PC-3 (cell line): Measurements from ENCODE around the gene PSMD14. TPM values are rescaled to one million over a fixed set of nuclear protein-coding genes. Genes with fewer than 3 reads are reported as not detected.
"Not testable (repeated sequence)": the region's sequence is repeated elsewhere in the genome, so short reads cannot be mapped to it uniquely, and the experiment has no call there.

Source experiments
- ATAC-seq: fragments of 200-7000 bp; cut with Tn5 transposase; 2 replicates; pipeline ENCODE4 v1.9.1; 2020; ENCODE audit warnings: mild to moderate bottlenecking, moderate library complexity
- BruUV-seq: library from RNA; stranded (reverse); fragments of 400-500 nt; replicated peaks from 2 replicates; lab custom pipeline; 2021; lab: Mats Ljungman, UMichigan
- CTCF ChIA-PET: fragments of 300-600 bp; sonication (Branson Sonifier 250); formaldehyde crosslinking; loops from one replicate; lab custom pipeline; 2022; ENCODE audit warnings: antibody characterized with exemption; lab: Charles Lee
- POLR2A ChIA-PET: fragments of 300-600 bp; sonication (Branson Sonifier 250); formaldehyde crosslinking; loops from one replicate; lab custom pipeline; 2022; ENCODE audit warnings: antibody characterized with exemption; ENCODE audit not compliant: unreplicated experiment; lab: Charles Lee
- DNase-seq: peaks from one replicate; pipeline ENCODE4 v3.0.0-alpha.2; 2015
- H2AFZ ChIP-seq: fragments of 300-600 bp; sonication (generic); 2 replicates; pipeline ENCODE4 v1.6.0; 2016; ENCODE audit warnings: antibody characterized with exemption, low read length
- H3F3A ChIP-seq: fragments of 300-600 bp; sonication (generic); one replicate; pipeline ENCODE4 v1.6.0; 2017; ENCODE audit warnings: antibody characterized with exemption, low read length, control low read depth, mild to moderate bottlenecking; ENCODE audit not compliant: unreplicated experiment
- H3K27ac ChIP-seq: fragments of 300-600 bp; sonication (generic); 2 replicates; pipeline ENCODE4 v1.5.1; 2016; ENCODE audit warnings: mild to moderate bottlenecking, low read length
- H3K27me3 ChIP-seq: fragments of 300-600 bp; sonication (generic); 2 replicates; pipeline ENCODE4 v1.6.1; 2016; ENCODE audit warnings: low read length, mixed read lengths
- H3K36me3 ChIP-seq: fragments of 300-600 bp; sonication (generic); 2 replicates; pipeline ENCODE4 v1.6.1; 2016; ENCODE audit warnings: low read depth, mixed run types, low read length, mixed read lengths
- H3K4me1 ChIP-seq: fragments of 300-600 bp; sonication (generic); 2 replicates; pipeline ENCODE4 v1.5.1; 2016; ENCODE audit warnings: low read length; ENCODE audit not compliant: insufficient read depth
- H3K4me2 ChIP-seq: fragments of 300-600 bp; sonication (generic); 2 replicates; pipeline ENCODE4 v1.6.0; 2016; ENCODE audit warnings: low read length
- H3K4me3 ChIP-seq: fragments of 300-600 bp; sonication (generic); 2 replicates; pipeline ENCODE4 v1.5.1; 2016; ENCODE audit warnings: mild to moderate bottlenecking, low read length, mixed read lengths
- H3K79me2 ChIP-seq: fragments of 300-600 bp; sonication (generic); 2 replicates; pipeline ENCODE4 v1.6.1; 2017; ENCODE audit warnings: low read length, mixed read lengths
- H3K9ac ChIP-seq: fragments of 300-600 bp; sonication (generic); 2 replicates; pipeline ENCODE4 v1.6.0; 2016; ENCODE audit warnings: mild to moderate bottlenecking, low read length
- H3K9me2 ChIP-seq: fragments of 300-600 bp; sonication (generic); replicated peaks from 2 replicates; pipeline ENCODE4 v1.6.1; 2016; ENCODE audit warnings: mixed run types, low read length, mixed read lengths
- H3K9me3 ChIP-seq: fragments of 300-600 bp; sonication (generic); 2 replicates; pipeline ENCODE4 v1.6.1; 2016; ENCODE audit warnings: low read length, mixed read lengths
- H4K20me1 ChIP-seq: fragments of 300-600 bp; sonication (generic); 2 replicates; pipeline ENCODE4 v1.6.1; 2016; ENCODE audit warnings: low read length, mixed read lengths
- EZH2 ChIP-seq: fragments of 300-600 bp; sonication (generic); IDR thresholded peaks from one replicate; pipeline ENCODE4 v1.6.1; 2017; ENCODE audit warnings: antibody characterized with exemption, mild to moderate bottlenecking, low read length; ENCODE audit not compliant: unreplicated experiment
- EZH2phosphoT487 ChIP-seq: fragments of 300-600 bp; sonication (generic); IDR thresholded peaks from 2 replicates; pipeline ENCODE4 v1.6.1; 2018; ENCODE audit warnings: mild to moderate bottlenecking, antibody characterized with exemption, low read length, borderline replicate concordance
- intact Hi-C: fragments of 100-400 bp; cut with micrococcal nuclease; formaldehyde crosslinking; loops from 2 replicates; pipeline ENCODE4 v1.9.0; 2023
- total RNA-seq: library from RNA; depleted of rRNA; stranded (reverse); fragments of >200 nt; gene quantifications from 2 replicates; pipeline ENCODE4 v1.2.3, GENCODE V29; 2014
- TF ChIP-seq, protein P1 (sequence below): fragments of 300-600 bp; sonication (generic); conservative IDR thresholded peaks from 2 replicates; pipeline ENCODE4 v1.5.1; 2017; ENCODE audit warnings: antibody characterized with exemption, low read depth, mild to moderate bottlenecking, low read length

The PSMD14 gene
- total RNA-seq, 1 experiment from 2014 or later, result 151 TPM

DNA sequence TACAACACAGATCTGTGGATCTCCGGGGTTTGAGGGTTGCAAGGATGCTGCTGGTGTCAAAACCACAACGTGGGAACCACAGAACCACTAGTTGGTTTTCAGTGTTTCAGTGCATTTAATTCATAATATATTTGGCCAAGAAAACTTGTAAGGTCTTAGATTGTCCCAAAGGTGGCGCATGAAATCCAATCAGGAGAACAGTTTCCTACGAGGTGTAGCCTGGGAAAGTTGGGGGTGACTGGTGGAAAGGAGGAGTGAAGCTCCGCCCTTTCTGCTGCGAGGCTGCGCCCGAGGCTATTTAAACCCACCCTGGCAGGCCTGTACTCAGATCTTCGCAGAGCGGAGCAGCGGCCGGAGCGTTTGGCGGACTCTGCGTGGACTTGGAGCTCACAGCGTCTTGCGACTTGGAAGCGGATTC is 27.3 kb upstream of the PSMD14 start:
- POLR2A ChIA-PET, result interaction anchor here (0.6 kb wide), 1 partner anchor 1215 kb away, joined by 6 read pairs; no protein-coding TSS in a partner anchor
- BruUV-seq, result not testable (repeated sequence)
- peak; percentile 70 for DNase-seq

DNA sequence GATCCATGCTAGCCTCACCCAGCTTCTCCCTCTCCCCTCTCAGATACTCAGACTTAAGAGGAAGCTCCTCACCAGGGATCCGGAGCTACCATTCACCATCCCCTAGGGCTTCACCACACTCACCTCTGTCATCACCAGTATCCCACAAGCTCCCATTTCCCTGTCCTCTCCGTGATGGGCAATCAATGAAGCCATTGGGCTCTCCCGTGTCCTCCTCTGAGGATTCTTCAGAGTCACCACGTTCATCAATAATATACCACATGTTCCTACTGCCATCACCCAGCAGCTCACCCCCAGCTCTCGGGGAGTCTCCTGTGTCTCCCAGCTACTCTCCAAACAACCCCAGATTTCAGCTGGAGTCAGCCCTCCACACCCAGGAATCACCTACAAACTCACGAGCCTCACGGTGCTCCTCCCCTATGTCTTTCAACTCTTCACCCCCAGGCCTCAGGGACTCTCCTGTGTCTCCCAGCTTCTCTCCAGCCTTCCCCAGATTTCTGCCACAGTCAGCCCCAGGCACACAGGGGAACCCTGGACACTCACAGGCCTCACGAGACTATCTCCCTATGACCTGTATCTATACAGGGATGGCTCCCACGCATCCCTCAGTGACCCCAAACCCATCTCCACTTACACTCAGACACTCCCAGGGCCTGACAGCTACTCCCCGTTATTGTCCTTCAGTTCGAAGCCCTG is 26.5 kb upstream of the PSMD14 start:
- H3K4me1 ChIP-seq, H3K79me2 ChIP-seq, H3K4me2 ChIP-seq, H4K20me1 ChIP-seq, H3K9ac ChIP-seq, DNase-seq, ATAC-seq, H3K36me3 ChIP-seq, H3F3A ChIP-seq, H3K9me3 ChIP-seq, POLR2A ChIA-PET, H3K4me3 ChIP-seq, H3K27ac ChIP-seq, H3K9me2 ChIP-seq, H3K27me3 ChIP-seq, H2AFZ ChIP-seq: not testable (repeated sequence)
- CTCF ChIA-PET, result interaction anchor here (0.6 kb wide), 1 partner anchor 1052 kb away, joined by 3 read pairs; no protein-coding TSS in a partner anchor
- BruUV-seq, result TSS peak; percentile 73
- intact Hi-C loops, result loop anchor here (2.0 kb wide), 2 partner anchors 275 to 665 kb away; no protein-coding TSS in a partner anchor

More for the DNA sequence above, 27.3 kb upstream of the PSMD14 start:
- TF ChIP-seq, protein P1, sequence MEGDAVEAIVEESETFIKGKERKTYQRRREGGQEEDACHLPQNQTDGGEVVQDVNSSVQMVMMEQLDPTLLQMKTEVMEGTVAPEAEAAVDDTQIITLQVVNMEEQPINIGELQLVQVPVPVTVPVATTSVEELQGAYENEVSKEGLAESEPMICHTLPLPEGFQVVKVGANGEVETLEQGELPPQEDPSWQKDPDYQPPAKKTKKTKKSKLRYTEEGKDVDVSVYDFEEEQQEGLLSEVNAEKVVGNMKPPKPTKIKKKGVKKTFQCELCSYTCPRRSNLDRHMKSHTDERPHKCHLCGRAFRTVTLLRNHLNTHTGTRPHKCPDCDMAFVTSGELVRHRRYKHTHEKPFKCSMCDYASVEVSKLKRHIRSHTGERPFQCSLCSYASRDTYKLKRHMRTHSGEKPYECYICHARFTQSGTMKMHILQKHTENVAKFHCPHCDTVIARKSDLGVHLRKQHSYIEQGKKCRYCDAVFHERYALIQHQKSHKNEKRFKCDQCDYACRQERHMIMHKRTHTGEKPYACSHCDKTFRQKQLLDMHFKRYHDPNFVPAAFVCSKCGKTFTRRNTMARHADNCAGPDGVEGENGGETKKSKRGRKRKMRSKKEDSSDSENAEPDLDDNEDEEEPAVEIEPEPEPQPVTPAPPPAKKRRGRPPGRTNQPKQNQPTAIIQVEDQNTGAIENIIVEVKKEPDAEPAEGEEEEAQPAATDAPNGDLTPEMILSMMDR, result peak; percentile 54
- H4K20me1 ChIP-seq, H3K36me3 ChIP-seq, H3K9ac ChIP-seq, H3F3A ChIP-seq, H3K4me1 ChIP-seq, H3K27ac ChIP-seq, ATAC-seq, H3K27me3 ChIP-seq, H3K79me2 ChIP-seq, H3K9me3 ChIP-seq, H3K9me2 ChIP-seq: not testable (repeated sequence)
- H3K4me2 ChIP-seq, result peak overlapping the region; percentile 9; the same call in 1 of the 2 replicates
- 0 out of 2 replicates have a peak overlapping the region, but pooled peaks have one; percentile 39 for H2AFZ ChIP-seq
- H3K4me3 ChIP-seq, result peak overlapping the region; percentile 28; the same call in 1 of the 2 replicates
- CTCF ChIA-PET, result interaction anchor here (0.6 kb wide), 1 partner anchor 1053 kb away, joined by 3 read pairs; no protein-coding TSS in a partner anchor
- intact Hi-C loops, result loop anchor here (2.0 kb wide), 2 partner anchors 276 to 666 kb away; no protein-coding TSS in a partner anchor

DNA sequence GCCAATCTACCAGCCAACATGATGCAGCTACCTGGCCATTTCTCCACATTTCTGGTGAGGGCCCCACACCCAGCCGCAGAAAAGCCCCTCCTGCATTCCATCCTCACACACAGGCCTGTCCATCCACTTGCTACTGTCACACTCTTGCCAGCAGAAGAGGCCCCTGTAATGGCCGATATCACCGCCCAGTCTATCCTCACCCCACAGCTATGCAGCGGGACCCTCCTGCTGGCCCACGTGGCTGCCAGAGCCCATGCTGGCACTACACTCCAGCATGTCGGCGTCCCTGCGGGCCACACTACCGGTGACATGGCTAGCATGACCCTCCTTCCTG is 25.9 kb upstream of the PSMD14 start:
- H2AFZ ChIP-seq, H3K27ac ChIP-seq, H3K9me2 ChIP-seq, H3K79me2 ChIP-seq, intact Hi-C loops, H3K9ac ChIP-seq, H3K4me2 ChIP-seq, H3F3A ChIP-seq, H4K20me1 ChIP-seq, H3K9me3 ChIP-seq, H3K27me3 ChIP-seq, H3K4me1 ChIP-seq, H3K4me3 ChIP-seq, H3K36me3 ChIP-seq, ATAC-seq, POLR2A ChIA-PET, DNase-seq, CTCF ChIA-PET, BruUV-seq: not testable (repeated sequence)

DNA sequence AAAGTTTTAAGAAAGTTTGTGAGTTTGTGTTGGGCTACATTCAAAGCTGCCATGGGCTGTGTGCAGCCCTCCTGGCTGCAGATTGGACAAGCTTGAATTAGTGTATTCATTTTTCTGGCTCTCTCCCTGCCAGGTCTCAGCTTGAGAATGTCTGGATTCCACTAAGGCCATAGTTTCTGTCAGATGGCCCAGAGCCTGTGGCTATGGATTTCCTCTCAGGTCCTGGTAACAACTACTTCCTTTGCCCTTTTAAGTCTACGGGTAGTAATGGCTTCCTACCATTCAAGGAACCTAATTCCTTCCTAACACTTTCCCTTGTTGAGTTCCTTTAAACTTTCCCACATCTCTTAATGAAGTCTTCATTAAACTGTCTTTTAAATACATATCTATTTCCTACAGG is 24.3 kb upstream of the PSMD14 start:
- intact Hi-C loops, result no loop called here
- no peaks in the 10 kb centered on the region for H3K27me3 ChIP-seq
- ChIA-PET POLR2A (interaction anchor here (0.5 kb wide), 1 partner anchor 195 kb away, joined by 6 read pairs; no protein-coding TSS in a partner anchor), CTCF (no interaction called here)
- no TSS peak for BruUV-seq
- DNase-seq (no peak), ATAC-seq (no peak)
- no peak overlapping the region for H3K4me2 ChIP-seq
- 0 out of 2 replicates have a peak, but pooled peaks cover 2% of the 10 kb centered on the region for H3K9me3 ChIP-seq
- no peak overlapping the region for H3K27ac ChIP-seq
- H3K79me2 ChIP-seq, result no peaks in the 10 kb centered on the region
- no peaks in the 10 kb centered on the region for H3K9me2 ChIP-seq
- no peak overlapping the region for H3K9ac ChIP-seq
- no peaks in the 10 kb centered on the region for H3F3A ChIP-seq
- H2AFZ ChIP-seq, result no peak overlapping the region
- no peaks in the 10 kb centered on the region for H3K36me3 ChIP-seq
- H3K4me3 ChIP-seq, result no peak overlapping the region
- no peaks in the 10 kb centered on the region for H4K20me1 ChIP-seq
- TF ChIP-seq EZH2 (no peak), EZH2phosphoT487 (no peak)
- TF ChIP-seq, protein P1, result no peak
- H3K4me1 ChIP-seq, result no peaks in the 10 kb centered on the region
